CMK (cell line): ENCODE results near the gene ANTXR2.
"Not testable (repeated sequence)": the region's sequence is repeated elsewhere in the genome, so short reads cannot be mapped to it uniquely, and the experiment has no call there.

Source experiments
- DNase-seq: peaks from one replicate; pipeline ENCODE4 v3.0.0-alpha.2; 2010; ENCODE audit warnings: low read depth

ANTXR2 gene

DNA sequence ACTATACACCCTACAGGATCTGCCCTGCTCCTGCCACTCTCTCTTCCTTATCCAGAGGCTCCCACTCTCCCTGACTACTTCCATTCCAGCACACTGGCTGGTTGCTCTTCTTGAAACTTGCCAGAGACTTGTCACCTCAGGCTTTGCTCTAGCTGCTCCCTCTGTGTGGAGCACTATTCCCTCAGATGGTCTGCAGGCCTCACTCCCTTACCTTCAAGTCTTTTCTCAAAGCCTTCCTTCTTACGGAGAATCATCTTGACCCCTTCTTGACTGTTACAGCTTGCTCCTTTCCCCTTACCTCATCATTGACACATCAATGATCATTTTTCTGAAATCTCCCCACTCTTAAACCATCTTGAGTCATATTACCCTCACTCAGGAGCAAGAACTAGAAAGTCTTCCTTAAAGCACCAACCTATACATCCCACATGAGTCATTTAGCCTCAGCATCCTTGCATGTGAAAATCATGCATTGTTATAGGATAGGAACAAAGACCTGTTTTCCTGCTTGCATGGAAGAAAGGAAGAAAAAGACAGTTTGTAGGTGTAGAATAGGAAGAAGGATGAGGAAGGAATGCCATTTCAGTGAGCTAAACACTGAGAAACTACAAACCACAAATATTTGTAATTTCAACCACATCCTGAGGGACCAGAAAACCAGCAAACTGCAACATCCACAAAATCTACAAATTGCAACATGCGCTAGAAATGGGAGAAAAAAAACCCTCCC lies 55.7 kb downstream of the ANTXR2 start:
- no peak for DNase-seq

DNA sequence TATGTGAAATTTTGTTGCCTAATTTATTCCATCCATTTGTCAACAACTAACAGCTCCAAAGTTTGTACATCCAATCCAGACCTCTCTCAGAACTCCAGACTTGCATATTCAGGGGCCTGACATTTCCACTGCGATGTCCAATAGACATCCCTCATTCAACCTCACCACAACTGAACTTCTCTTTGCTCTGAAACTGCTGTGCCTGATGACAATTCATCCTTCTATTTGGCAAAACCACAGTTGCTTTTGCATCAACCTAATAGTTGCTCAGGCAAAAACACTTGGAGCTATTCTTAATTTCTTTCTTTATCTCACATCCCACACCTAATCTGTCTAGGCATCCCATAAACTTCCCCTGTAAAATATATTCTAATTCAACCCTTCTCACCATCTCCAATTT lies 56.5 kb downstream of the ANTXR2 start:
- DNase-seq = no peak

DNA sequence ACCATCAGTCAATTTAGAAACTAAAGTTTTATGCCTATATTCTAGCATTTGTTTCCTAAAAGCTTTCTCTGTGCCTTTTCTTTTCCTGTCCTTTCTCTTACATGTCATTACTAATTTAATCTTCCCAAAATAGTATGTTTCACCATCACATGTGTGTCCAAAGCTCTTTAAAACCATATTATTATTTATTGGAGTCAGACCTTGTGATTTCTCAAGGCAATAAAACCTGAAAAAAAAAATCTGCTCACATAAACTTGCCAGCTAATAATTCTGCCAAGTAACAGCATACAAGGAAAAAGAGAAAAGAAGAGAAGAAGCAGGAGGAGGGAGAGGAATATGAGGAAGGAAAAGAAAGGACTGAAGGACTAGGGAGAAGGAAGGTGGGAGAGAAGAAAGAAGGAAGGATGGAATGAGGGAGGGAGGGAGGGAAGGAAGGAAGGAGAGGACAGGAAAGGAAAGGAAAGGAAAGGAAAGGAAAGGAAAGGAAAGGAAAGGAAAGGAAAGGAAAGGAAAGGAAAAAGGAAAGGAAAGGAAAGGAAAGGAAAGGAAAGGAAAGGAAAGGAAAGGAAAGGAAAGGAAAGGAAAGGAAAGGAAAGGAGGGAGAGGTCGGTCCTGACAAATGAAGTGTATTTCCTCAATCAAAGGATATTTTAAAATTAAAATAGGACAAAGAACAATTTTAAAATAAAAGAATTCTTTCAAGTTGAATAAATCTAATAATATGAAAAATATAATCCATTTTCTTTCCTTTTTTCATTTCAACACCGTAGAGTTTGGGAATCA lies 57.4 kb downstream of the ANTXR2 start:
- no peak for DNase-seq

DNA sequence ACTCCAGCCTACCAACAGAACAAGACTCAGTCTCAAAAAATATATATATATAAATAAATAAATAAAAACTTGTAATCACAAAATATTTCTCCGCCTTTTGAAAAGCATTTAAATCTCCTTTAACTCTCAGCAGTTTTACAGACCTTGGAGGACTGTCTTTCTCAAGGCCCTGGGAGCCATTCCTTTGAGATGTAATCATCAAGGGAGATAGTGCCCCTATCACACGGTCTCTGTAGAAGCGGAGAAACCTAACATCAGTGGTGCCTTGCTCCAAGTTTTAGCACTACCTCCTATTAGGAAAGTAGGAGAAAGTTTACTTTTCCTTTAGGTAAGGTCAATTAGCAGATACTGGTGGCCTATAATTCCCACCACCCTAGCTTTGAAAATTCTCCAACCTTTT lies 58.5 kb downstream of the ANTXR2 start:
- no peak for DNase-seq

DNA sequence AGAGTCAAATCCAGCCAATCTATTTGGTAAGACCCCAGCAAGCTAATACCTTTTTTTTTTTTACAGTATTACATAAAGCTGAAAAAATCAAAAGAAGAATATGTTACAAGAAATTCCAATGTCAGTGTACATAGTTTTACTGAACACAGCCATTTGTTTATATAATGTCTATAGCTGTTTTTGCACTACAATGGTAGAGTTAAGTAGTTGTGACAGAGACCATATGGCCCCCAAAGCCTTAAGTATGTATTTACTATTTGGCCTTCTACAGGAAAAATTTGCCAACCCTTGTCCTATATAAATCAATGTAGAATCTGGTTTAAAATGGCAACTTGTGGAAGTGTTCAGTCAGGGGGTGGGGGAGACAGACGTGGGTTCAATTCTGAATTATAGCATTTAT lies 60.7 kb downstream of the ANTXR2 start:
- DNase-seq = no peak

DNA sequence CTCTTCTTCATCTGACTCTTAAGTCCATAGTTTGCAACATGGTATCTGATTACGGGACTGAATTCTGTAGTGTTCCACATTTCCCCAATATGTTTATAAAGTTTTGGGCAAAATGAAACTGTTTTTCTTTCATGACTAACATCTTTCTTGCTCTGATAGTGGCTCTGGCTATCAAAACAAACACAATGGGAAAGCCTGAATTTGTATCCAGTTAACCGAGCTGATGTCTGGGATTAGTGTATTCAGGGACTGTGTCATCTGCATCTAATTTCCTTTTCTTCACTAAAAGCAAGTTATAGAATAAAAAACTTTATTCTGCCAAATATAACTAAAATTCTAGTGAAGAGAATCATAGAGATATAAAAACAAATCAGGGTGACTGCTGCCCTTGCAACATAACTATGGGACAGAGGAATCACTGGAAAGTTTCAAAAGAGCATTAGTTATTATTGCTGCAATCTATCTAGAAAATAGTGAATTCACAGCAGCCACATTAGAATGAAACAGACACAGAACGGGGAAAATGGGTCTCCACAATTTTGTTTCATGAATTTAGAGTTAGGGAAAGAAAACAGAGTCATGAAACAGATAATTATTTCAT lies 61.3 kb downstream of the ANTXR2 start:
- DNase-seq = no peak

DNA sequence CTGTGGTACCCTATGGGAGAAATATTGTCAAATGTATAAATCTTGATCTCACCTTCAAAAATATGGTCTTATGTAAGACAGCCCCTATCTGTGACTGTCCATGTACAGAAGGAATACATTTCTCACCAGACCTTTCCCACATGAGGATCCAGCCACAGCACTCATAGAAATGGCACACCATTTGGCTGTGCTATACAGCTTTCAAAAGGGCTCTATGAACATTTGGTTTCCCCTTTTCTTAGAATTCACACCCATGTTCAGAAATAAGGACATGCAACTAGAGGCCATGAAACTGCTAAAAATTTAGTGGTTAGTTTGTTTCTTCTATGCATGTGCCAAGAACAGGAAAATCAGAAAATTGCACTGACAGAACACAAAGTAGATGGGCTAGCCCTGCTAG lies 62.7 kb downstream of the ANTXR2 start:
- no peak for DNase-seq

DNA sequence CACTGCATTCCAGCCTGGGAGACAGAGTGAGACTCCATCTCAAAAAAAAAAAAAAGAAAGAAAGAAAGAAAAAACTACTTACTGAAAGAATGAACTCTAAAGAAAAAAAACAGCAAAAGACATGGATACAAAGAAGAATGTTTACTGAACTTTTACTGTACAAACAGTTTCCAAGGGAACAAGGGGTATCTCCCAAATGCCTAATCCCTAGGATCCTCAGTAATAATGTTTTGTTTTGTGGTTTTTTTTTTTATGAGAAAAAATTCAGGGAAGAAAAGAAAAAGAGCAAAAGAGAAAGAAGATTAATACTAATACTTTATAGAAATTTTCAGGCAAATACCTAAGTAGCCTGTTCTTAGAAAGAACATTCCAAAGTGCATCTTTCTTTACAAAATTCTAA lies 63.2 kb downstream of the ANTXR2 start:
- DNase-seq = no peak

DNA sequence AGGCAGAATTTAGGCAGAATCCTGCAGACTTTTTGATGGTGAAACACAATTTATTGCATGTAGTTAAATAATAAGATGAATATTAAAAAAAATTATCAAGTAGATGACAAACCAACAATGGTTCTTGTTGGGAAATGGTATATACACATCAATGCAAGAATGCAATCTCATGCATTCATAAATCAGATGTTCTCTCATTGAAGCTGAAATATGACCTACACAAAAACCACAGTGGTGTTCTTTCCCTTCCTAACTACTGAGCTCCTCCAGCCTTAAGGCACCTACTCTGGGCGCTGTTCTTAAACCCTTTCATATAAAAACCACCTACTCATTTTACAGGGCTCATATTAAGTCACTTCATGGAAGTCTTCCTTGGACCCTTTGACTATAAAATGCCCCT lies 64.1 kb downstream of the ANTXR2 start:
- DNase-seq = no peak

DNA sequence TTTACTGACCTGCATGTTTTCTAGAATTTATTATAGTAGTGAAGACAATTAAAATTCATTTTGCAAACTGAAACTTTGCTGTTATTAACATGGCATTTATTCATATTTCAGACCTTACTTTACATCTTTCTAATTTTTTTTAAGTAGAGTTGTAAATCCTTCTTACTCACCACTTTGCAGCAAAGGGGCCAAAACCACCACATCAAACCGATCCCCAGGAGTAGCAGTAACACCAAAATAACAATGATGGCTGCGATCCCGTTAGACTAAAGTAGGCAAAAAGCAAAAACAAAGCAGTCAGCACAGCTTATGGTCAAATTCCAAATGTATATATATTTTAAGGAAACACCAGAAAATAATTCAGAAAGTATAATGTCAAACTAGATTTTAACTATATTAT lies 64.7 kb downstream of the ANTXR2 start:
- DNase-seq = no peak

DNA sequence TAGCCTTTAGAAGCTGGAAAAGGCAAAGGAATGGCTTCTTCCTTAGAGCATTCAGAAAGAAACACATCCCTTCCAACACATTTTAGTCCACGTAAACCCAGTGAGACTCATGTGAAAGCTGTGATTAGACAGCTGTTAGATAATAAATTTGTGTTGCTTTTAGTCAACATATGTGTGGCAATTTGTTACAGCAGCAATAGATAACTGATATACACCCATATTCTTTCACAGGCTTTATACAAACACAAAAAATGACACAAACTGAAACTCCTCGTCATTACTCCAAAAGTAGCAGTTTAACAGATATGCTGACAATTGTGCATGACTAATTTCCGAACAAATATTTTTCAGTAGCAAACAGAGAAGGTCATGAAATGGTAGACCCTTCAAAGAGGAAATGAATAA lies 65.3 kb downstream of the ANTXR2 start:
- no peak for DNase-seq

DNA sequence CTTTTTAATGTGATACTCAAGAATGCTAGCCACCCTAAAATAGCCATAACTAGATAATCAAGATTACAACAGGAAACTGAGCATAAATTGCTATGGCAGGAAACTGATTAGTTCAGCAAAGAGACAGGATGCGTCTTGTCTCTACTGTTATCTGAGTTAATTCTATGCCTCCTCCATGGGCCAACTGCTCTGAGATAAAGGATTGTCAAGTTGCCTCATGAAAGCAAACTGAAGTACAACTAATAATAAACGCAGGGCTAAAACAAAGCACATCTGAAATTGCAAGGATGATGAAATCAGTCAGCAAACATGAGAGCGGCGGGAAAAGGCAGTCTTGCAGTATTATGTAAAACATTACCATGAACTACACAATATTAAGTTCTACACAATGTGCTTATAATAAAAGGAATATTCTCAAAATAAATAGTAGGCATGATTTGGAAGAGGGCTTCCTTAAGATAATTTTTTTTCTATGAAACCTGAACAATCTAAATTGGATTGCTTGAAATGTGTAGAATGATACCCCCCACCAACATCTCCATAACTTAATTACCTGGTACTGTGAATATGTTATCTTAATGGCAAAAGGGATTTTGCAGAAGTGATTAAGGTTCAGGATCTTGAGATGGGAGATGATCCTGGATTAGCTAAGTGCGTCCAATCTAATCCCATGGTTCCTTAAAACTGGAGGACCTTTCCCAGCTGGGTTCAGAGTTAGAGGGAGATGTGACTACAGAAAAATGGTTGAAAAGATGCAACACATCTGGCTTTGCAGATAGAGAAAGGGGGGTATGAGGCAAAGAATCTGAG lies 65.9 kb downstream of the ANTXR2 start:
- DNase-seq = peak; percentile 44

DNA sequence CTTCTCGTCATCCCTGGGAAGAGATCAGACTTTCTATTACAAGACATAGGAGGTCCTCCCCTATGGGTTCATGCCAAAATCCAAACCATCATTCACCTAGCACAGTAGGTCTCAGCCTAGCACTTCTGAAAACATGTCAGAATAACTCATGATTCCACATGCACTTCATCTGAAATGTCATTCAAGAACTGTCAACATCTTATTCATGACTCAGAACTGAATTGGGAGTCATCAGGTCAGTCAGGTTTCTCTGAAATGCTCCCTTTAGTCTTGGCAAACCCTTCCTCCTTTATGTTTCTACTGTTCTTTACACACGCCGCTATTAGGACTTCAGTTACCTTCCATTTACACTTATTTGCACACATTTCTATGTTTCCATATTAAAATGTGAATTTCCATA lies 67.2 kb downstream of the ANTXR2 start:
- no peak for DNase-seq

DNA sequence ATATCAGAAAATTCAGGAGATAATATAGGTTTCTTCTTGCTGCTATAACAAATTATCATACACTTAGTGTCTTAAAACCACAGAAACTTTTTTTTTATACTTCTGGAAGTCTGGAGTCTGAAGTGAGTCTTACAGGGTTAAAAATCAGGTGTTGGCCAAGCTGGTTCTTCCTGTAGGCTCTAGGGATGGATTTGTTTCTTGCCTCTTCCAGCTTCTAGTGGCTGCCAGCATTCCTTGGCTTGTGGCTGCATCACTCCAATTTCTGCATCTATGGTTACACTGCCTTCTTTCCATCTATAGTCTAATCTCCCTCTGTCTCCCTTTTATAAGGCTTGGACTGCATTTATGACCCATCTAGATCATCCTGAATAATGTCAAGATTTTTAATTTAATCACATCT lies 68.7 kb downstream of the ANTXR2 start:
- no peak for DNase-seq

DNA sequence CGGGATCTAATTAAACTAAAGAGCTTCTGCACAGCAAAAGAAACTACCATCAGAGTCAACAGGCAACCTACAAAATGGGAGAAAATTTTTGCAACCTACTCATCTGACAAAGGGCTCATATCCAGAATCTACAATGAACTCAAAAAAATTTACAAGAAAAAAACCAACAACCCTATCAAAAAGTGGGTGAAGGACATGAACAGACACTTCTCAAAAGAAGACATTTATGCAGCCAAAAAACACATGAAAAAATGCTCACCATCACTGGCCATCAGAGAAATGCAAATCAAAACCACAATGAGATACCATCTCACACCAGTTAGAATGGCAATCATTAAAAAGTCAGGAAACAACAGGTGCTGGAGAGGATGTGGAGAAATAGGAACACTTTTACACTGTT lies 70.5 kb downstream of the ANTXR2 start:
- not testable (repeated sequence) for DNase-seq

DNA sequence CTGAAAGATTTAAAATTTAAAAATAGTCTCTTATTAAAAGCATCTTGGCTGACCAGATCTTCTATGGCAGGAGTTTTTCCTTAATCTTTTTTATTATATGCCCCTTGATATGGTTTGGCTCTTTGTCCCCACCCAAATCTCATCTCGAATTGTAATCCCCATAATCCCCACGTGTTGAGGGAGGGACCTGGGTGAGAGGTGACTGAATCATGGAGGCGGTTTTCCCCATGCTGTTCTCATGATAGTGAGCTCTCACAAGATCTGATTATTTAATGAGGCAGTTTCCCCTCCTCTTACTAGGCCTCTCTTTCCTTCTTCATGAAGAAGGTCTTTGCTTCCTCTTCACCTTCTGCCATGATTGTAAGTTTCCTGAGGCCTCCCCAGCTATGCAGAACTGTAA lies 74.0 kb downstream of the ANTXR2 start:
- DNase-seq = not testable (repeated sequence)

DNA sequence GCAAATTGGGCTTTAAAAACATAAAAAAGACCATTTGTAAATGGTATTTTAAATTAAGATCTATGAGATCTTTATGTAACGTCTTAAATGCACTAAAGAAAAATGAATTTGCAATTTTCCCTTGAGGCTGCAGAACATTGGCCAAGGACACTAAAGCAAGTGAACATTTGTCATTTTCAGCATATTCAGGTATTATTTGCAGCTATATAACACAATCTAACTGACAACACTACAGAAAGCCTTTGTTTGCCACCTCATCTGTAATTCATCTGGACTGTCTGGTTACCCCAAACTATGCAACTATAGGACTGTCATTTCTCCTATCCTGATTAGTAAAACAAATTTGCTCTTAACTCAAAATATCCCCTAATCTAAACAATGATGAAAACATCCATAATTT lies 74.8 kb downstream of the ANTXR2 start:
- DNase-seq = no peak

DNA sequence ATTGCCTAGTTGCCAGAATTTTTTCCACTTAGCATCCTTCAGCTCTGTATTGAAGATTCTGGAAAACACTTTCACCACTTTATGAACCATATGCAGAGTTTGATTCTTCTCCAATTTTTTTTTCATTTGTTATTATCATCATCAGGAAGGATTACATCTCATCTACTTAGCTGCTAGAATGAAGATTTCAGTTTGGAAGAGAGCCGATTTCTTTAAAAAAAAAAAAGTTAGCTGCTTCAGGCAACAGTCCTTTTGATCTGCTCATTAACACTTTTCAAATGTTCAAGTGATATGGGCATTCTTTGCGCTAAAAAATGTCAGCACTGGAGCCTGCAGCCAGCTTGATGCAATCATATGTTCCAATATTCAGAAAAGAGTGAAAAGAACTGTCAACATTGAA lies 76.2 kb downstream of the ANTXR2 start:
- no peak for DNase-seq

DNA sequence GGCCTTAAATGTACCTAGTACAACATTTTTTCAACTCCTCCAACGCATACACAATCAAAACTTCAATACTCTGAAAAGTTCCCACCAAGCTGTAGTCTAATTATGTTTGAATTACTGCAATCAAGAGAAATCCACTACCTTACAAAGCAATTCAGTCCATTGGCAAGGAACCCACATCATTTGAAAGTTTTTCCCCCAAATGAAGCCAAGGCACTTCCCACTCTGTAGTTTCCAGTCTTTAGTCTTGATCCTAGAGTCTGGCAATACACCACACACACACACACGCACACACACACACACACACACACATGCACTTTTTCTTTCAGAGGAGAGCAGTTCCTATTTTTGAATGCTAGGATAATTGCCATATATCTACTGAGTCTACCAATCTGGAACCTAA lies 79.6 kb downstream of the ANTXR2 start:
- no peak for DNase-seq

DNA sequence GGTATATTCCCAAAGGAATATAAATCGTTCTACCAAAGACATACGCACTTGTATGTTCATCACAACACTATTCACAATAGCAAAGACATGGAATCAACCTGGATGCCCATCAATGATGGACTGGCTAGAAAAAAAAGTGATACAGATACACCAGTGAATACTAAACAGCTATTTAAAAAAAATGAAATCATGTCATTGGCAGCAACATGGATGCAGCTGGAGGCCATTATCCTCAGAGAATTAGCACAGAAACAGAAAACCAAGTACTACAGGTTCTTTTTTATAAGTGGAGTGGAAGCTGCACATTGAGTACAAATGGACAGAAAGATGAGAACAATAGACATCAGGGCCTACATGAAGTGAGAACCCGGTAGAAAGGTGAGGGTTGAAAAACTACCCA lies 81.4 kb downstream of the ANTXR2 start:
- DNase-seq = no peak

DNA sequence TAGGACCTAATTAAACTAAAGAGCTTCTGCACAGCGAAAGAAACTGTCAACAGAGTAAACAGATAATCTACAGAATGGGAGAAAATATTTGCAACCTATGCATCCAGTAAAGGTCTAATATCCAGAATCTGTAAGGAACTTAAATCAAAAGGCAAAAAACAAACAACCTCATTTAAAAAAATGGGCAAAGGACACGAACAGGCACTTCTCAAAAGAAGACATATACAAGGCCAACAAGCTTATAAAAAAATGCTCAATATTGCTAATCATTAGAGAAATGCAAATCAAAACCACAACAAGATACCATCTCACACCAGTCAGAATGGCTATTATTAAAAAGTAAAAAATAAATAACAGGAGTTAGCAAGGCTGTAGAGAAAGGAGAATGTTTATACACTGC lies 81.9 kb downstream of the ANTXR2 start:
- DNase-seq = not testable (repeated sequence)

DNA sequence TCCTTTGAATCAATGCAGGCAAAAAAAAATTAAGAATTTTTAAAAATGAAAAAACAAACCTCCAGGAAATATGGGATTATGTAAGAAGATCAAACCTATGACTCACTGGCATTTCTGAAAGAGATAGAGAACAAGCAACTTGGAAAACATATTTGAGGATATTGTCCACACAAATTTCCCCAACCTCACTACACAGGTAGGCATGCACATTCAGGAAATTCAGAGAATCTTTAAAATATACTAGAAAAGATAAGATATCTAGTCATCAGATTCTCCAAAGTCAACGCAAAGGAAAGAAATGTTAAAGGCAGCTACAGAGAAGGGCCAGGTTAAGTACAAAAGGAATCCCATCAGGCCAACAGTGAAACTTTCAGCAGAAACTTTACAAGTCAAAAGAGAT lies 85.6 kb downstream of the ANTXR2 start:
- DNase-seq = no peak

DNA sequence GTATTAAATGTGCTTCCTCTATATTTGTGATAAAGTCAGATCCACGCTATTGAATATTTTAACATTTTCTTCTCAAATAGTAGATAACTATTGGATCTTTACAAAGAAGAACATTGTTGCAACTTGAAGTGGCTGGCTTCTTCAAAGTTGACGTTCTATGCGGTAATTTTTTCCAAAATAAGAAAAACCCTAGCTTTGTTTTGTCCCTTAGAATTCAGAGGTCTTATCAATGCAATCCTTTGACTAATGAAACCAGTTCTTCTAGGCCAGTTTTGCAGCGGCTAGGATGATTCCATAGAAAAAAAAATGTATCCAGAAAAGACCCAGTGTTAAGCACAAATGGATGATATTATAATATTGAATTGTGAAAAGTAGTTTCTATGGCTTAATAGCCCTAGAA lies 89.6 kb downstream of the ANTXR2 start:
- DNase-seq = no peak
